PC-3 (cell line): ENCODE measurements around the gene KIAA2012.

ENCODE experiments used
- CTCF ChIP-seq: fragments of 300-600 bp; sonication (generic); conservative IDR thresholded peaks from 2 replicates; pipeline ENCODE4 v1.5.1; 2017; ENCODE audit warnings: antibody characterized with exemption, low read depth, mild to moderate bottlenecking, low read length
- EZH2 ChIP-seq: fragments of 300-600 bp; sonication (generic); IDR thresholded peaks from one replicate; pipeline ENCODE4 v1.6.1; 2017; ENCODE audit warnings: antibody characterized with exemption, mild to moderate bottlenecking, low read length; ENCODE audit not compliant: unreplicated experiment
- EZH2phosphoT487 ChIP-seq: fragments of 300-600 bp; sonication (generic); IDR thresholded peaks from 2 replicates; pipeline ENCODE4 v1.6.1; 2018; ENCODE audit warnings: mild to moderate bottlenecking, antibody characterized with exemption, low read length, borderline replicate concordance

- TF ChIP-seq CTCF (no peak), EZH2 (no peak), EZH2phosphoT487 (no peak)
Measured at GRCh38 chr2:202127687-202128331, 54.8 kb downstream of the KIAA2012 start.
